ENCODE results near the gene DEPP1.

Gene DEPP1

DNA sequence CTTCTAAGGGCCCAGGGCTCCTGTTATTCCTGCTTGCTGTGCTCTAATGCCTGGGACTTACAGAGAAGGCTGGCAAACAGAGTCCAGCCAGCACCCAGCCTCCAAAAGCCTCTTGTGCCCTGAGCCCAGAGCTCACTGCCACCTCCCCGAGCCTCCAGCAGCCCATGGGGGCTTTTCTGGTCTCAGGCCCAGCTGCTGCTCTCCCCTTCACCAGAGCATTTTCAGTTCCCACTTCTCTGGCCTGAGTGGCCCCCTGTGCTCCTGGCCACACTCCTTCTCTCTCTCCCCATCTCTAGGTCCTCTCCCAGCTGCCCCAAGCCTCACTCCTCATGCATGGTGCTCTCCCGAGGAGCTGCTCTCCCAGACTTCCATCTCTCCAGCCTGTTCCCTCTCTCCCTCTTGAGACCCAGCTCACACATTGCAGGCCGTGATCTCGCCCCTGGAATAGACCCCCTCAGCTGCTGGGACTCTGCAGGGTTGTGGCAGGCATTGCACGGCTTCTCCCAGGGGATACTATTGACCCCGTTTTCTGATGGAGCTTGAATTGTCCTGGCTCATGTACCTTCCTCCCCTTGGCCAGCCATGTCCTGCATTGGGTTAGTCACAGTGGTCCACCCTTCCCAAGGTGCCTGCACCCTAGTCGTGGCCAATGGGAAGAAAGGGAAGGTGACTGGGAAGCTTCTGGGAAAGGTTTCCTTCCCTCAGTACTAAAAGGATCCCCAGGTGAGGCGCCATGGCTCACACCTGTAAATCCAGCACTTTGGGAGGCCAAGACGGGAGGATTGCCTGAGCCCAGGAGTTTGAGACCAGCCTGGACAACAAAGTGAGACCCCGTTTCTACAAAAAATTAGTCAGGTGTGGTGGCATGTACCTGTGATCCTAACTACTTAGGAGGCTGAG, 28.0 kb downstream of the DEPP1 start:
- no peak for FAIRE-seq

DNA sequence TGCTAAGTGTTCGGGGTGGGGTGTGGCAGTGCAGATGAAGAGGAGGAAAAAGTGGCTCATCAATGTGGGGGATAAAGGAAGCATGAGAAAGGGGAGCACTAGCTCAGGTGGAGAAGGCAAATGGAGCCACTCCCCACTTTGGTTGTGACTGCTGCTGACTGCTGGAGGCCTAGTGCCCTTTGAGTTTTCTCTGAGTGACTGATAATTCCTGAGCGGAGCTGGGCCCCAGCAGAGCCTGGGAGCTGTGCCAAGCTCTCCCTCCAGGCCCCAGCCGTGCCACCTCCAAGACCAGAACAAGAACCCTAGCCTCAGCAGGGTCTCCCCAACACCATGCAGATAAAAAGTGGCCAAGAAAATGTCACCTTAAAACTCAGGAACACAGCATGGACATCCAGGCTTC, 28.7 kb downstream of the DEPP1 start:
- no peak for FAIRE-seq

DNA sequence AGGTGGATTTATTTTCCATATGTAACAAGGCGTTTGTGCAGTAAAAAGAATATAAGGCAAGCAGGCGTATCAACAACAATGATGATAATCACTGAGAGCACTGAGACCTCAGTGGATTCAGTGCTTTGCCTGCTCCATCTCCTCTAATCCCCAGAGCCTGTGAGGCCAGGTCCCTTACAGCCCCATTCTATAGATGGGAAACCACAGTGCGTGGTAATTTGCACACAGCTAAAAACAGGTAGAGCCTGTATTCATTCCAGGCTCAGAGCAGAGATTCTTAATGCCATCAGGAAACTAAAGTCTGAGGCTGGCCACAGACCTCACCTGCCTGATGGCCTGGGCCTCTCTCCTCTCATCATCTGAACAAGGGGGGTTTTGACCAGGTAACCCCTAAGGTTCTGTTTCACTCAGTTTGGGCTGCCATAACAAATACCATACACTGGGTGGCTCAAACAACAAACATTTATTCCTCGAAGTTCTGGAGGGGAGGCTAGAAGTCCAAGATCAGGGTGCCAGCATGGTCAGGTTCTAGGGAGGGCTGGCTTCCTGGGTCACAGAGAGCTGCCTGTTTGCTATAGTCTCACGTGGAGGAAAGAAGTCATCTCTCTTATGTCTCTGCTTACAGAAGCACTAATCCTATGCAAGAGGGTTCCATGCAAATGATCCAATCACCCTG, 29.3 kb downstream of the DEPP1 start:
- FAIRE-seq = no peak

DNA sequence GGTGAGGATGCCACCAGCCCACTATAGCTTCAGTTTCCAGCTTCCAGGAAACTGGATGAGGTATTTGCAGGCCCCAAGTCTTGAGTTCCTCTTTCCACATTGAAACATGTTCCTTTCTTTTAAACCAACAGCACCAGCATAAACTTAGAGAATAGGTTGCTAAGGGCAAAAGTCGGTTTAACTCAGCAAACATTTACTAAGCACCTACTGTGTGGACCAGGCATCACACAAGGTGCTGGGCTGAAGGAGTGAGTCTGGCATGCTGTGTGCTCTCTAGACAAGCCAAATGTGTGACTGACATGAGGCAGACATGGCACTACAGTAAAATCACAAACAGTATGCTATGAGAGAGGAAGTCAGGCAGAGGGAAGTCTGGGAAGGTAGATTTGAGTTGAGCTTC, 30.0 kb downstream of the DEPP1 start:
- FAIRE-seq = no peak

DNA sequence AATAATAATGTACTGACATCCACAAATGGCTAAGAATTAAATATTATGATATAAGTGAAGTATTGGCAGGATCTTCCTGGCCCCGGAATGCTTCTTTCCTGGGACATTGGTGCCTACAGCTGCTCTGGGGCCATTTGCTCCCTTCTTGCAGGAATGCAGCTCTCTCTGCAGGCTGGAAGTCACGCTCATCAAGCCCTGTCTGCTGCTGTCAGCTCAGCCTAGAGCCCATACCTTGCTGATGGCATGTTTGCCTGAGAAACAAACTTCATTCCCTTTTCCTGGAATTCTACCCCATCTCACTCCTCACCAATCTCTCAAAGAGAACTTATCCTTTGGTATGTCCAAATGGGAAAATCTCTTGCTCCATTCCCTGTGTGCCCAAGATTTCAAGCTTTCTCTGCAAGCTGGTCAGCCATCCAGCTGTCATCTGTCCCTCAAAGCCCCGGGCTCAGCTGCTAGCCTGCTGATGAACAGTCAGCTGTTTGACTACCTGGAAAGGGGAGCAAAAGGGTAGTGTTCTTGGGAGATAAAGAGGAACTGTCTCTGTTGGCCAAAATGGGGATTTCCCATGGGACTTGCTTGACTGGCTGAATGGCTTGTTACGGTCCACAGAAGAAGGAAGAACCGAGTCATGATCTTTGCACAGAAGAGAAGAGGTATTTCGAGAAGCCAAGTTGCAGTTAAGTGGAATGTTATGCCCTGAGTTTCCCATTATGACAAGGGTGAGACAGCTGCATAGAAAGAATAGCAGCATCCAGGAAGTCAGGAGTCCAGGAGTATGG, 31.0 kb downstream of the DEPP1 start:
- no peak for FAIRE-seq

DNA sequence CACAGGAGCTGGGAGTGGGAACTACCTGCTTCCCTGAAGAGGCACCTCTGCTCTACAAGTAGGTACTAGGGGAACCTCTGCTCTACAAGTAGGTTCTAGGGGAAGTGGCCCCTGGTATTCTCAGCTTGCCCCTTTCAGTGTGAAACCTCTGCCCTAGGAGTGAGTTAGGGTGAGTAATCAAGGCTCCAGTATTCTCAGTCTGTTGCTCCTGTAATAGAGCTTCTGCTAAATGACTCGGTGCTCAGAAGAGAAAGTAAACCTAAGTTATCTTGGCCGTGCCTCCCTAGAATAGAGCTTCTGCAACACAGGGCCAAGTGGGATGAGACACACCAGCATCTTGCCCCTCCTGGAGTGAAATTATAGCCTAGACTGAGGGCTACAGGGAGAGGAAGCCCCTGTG, 32.4 kb downstream of the DEPP1 start:
- FAIRE-seq = no peak

DNA sequence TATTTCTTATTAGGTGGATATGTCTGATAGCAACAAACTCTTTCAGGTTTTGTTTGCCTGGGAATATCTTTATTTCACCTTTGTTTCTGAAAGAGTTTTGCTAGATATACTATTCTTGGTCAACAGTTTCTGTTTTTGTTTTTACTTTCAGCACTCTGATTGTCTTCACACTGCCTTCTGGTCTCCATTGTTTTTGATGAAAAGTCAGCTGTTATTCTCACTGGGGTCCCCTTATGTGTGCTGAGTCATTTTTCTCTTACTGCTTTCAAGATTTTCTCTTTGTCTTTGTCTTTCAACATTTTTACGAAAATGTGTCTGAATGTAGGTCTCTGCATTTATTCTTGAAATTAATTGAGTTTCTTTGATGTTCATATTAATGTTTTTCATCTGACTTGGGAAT, 34.3 kb downstream of the DEPP1 start:
- FAIRE-seq = no peak

DNA sequence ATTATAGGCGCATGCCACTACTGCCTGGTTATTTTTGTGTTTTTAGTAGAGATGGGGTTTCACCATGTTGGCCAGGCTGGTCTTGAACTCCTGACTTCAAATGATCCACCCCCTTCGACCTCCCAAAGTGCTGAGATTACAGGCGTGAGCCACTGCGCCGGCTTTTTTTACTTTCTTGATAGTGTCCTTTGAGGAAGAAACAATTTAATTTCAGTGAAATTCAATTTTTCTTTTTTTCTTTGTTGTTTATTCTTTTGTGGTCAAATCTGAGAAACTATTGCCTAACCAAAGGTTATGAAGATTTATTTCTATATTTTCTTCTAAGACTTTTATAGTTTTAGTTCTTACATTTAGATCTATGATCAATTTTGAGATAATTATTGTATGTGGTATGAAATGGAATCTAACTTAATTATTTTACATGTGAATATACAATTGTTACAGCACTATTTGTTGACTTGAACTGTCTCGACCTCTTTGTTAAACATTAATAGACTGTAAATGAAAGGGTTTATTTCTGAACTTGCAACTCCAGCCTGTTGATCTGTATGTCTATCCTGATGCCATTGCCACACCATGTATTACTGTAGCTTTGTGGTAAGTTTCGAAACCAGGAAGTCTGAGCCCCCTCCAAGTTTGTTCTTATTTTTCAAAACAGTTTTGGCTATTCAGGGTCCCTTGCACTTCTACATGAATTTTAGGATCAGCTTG, 38.8 kb downstream of the DEPP1 start:
- FAIRE-seq = peak; percentile 43

DNA sequence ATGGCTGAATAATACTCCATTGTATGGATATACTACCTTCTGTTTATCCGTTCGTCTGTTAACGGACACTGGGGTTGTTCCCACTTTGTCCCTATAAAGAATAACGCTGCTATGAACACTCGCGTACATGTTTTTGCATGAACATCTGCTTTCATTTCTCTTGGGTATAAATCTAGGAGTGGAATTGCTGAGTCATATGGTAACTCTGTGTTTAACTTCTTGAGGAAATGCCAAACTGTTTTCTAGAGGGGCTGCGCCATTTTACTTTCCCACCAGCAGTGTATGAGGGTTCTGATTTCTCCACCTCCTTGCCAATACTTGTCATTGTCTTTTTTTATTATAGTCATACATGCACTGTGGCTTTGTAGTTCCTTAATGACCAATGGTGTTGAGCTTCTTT, 39.7 kb downstream of the DEPP1 start:
- FAIRE-seq = no peak

DNA sequence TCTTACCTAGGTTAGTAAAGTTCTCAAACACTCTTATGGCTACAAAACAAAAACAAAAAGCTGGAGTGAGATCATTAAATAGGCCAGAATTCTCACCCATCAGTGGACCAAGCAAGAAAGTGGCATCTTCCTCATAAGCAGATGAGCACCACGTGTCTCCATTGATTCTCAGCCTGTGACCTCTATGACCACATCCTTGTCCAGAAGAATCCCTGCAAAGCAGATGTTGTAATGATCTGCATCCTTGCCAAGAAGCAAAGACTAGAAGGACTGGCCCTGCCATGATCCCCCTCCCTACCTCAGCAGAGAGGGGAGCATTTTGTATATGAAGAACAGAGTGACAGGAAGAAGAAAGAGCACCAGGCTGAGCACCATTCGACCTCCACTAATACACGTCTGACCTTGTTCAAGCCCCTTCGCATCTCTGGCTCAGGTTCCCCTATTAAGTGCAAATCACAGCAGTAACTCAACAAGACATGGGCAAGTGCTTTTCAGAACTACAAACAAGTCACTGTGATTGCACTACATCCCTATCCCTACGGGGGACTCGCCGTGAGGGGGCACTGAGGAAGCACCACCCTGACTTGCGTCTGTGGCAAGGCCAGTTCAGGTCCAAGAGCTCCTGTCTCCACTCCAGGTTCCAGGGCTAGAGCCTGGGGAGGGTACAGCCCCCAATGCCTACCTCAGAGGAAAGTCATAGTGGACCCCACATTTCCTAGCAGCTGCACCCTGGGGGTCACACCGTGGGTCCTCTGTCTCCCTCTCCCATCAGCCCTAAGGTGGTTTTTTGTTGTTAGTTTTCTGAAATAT, 41.2 kb downstream of the DEPP1 start:
- FAIRE-seq = no peak

DNA sequence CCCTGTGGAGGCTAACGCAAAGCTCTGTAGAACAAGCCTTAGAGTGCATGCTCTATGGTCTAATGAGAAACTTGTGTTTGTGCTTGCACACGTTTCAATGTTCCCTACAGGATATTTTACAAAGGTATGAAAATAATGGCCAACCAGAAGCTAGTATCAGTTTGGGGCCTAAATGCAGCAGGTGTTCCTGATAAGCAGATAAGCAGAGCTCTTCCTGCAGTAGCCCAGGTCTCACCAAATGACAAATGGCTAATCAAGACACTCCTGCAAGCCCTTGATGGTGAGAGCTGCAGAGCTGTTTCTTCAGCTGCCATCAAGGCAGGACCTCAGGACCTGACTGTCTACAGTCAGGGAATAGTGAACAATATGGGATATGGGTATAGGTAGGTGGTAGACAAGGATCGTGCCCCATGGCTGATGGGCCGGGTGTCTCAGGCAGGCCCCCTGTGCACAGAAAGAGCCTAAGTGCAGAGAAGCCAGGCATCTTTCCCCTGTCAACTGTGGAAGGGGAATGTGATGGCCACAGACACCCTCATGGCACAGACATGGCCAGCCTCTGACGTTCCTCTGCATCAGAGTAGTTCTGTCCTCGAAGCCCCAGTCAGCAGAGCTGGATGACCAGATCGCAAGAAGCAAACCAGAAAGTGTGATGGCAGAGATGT, 42.2 kb downstream of the DEPP1 start:
- FAIRE-seq = no peak

DNA sequence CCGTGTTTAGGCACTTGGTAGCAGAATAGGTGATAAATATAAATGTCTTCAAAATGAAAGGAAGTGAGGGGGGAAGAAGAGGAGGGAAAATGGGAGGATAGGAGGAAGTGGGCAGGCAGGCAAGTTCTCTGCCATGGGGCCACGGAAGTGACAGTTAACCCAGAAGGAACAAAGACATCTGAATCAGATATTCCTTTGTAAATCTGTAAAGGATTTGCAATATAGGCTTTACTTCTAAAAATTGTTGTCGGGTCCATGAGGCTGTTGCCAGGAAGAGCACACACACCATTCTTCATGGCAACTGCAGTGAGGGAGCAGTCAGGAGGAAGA, 42.7 kb downstream of the DEPP1 start:
- FAIRE-seq = no peak

DNA sequence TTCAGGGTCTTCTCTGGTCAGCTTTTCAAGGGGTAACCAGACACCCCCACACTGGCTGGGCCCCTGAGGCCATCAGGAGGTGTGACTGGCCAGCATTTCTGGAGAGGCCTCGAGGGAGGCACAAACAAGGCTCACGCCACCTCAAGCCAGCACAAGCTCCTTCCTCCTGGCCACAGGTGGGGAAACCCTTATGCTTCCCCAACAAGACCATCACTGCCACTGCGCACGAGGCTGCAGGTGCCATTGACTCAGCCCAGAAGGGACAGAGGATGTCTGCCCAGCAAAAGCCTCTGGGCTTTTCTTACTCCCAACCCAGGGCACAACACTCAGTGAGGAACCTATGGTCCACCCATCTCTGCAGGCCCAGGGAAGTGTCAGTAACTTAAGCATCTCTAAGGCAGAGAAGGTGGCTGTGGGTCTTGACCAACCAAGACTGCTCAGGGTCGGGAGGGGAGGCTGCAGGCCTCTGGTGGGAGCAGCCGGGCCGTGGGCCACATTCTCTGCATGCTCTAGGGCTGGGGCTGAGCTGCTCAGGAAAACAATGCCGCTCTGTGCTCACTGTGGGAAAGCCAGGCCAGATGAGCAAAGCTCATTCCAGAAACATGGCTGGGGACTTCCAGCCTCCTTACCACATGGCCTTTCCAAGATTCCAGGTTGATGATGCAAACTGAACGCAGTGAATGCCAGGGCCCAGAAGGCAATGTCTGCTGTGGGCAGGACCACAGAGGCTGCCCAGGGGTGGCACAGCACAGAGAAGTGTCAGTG, 43.2 kb downstream of the DEPP1 start:
- no peak for FAIRE-seq

DNA sequence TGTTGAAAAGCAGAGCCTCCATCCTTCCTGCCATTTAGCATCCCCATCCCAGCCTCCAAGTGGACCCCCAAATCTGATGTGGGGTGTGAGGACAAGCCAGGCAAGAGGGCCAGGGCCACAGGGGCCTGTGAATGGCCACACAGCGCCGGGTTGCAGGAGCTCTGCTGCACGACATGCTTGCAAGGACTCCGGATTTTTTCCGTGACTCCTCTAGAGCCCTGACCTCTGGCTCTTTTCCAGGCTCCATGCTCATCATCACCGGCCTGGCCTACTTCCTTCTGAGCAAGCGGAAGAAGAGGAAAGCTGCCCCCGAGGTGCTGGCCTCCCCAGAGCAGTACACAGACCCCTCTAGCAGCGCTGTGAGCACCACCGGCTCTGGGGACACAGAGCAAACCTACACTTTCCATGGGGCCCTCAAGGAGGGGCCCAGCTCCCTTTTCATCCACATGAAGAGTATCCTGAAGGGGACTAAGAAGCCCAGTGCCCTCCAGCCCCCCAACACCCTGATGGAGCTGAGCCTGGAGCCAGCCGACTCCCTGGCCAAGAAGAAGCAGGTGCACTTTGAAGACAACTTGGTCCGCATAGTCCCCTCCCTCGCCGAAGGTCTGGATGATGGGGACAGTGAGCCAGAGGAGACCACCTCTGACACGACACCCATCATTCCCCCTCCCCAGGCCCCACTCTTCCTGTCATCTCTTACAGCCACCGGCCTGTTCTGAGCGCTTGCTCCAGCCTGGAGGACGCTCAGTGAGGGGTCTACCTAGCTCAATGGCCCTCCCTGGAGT, 44.0 kb downstream of the DEPP1 start:
- FAIRE-seq = no peak

DNA sequence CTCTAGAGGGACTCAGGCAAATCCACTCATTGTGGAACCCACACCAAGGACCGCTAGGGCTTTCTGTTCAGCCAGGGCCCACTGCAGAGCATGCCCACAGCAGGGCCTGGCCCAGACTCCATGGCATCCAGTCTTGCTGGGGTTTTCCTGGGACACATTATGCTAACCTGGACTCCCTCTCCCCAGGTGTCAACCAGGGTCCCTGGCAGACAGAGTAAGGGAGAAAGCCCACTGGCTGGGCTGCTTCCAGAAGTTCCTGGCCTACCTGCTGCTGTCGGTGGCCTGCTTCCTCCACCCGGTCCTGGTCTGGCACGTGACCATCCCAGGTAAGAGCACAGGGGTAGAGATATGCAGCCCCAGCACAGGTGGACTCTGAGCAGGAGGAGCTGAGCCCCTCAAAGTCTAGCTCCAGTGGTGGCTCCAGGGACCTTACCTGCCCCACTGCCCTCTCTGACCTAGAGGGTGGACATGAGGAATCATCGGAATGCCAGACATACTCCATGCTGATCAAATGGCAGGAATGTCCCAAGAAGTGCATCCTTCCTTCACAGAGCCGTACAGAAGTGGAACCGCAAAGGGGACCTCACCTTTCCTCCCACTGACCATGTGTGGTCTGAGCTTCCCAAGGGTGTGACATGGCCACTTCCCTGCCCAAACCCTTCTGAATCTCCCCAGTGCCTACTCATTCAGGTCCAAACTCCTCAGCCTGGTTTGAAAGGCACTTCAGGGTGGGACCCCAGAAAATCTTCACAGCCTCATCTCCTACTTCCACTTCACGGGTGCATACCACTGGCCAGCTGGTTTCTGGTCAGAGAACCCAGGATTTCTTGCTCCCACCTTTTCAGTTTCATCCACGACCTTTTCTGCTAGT, 44.9 kb downstream of the DEPP1 start:
- no peak for FAIRE-seq

DNA sequence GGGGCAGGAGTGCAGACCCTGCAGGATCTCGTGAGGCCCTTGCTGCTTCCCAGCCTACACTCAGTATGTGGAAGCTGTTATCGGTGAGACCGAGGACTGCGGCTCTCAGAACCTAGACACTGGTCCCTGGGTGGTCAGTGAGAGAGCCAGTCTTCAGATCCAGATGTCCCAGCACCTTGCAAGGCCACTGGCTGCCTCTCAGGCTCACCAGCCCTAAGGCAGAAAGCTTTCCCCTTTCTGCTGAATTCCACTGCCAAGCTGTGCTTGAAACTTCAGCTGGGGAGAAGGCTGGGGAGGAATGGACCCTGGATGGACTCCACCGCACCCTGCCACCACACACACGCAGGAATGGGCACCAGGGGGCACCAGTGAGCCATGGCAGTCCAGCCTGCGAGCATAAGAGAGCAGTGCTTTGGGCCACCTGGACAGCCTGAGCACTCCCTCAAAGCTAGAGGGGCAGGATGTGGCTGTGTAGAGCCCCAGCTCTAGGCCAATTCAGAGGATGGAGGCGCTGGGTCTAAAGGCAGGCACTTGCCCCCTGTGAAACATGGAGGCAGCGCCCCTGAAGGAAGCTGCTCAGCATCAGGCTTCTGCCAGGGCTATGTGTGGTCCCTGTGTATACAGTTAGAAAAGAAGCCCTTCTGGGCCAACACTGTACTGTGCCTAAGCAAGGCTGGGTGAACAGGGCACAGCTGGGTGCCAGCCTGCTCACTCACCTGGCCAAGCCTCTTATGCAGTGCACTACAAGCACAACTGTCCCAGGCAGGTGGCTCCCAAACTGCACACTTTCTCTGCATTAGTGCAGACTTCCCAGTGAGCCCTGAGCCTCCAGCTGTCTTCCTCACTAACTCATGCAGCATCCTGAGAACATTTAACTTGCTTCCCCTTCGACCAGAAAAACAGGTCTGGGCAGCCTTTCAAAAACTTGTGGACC, 45.8 kb downstream of the DEPP1 start:
- no peak for FAIRE-seq

DNA sequence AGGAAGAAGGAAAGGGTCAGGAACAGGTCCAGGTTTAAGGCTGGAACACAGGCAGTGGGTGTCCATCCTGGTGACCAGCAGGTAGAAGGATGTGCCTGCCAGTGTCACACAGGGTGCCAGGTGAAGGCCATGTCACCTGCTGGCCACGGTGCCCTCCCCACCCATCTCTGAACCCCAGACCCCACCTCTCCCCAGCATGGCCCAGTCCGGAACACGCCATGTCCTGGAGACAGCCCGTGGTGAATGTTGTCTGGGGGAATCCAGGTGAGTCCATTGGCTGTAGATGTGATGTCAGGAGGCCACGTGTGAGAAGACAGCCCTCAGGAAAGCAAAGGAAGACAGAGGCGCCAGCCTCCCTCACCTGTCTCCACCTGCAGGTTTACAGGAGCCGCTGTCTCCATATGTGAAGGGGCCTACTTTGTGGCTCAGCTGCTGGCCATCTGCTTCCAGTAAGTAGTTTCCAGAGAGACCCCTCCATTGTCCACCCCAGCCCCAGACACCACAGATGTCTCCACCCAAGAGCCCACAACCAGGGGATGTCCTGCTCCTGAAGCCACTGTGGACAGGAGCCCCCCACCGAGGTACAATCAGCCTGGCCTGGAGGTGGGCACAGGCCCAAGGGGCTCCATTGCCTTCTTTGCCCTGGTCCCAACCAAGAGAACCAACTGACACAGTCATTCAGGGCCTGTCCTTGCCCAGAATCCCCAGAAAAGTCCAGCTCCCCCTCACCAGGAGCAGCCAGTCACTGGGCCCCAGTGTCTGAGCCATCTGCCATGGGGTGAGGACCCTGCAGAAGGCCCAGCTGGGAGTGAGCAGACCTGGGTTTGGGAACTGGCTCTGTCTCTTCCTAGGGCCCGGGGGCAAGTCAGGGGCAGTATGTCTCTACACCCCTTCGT, 46.7 kb downstream of the DEPP1 start:
- no peak for FAIRE-seq

All from colon (tissue), 2 donors.